OCI-LY7 (cell line): ENCODE results near the gene SPATS2L. TPM values are rescaled to one million over a fixed set of nuclear protein-coding genes. Genes with fewer than 3 reads are reported as not detected.

Experiments used
- BruUV-seq: library from RNA; stranded (reverse); fragments of 400-500 nt; replicated peaks from 2 replicates; lab custom pipeline; 2021; lab: Mats Ljungman, UMichigan
- CTCF ChIA-PET: fragments of 300-600 bp; sonication (Branson Sonifier 250); formaldehyde crosslinking; loops from one replicate; lab custom pipeline; 2022; ENCODE audit warnings: antibody characterized with exemption; ENCODE audit not compliant: unreplicated experiment; lab: Charles Lee
- POLR2A ChIA-PET: fragments of 300-600 bp; sonication (Branson Sonifier 250); formaldehyde crosslinking; loops from one replicate; lab custom pipeline; 2022; ENCODE audit warnings: antibody characterized with exemption; lab: Charles Lee
- DNase-seq: peaks from one replicate; pipeline ENCODE4 v3.0.0-alpha.2; 2015; ENCODE audit warnings: low spot score
- H2AFZ ChIP-seq: fragments of 200-600 bp; sonication (generic), shearing (Covaris generic); 2 replicates; pipeline ENCODE4 v1.6.1; 2014; ENCODE audit warnings: mild to moderate bottlenecking, antibody characterized with exemption, low read length, moderate library complexity
- H3K27ac ChIP-seq: fragments of 200-600 bp; sonication (generic); 2 replicates; pipeline ENCODE4 v1.5.1; 2014; ENCODE audit warnings: mixed run types, low read depth, mild to moderate bottlenecking, moderate library complexity, low read length, inconsistent platforms; ENCODE audit not compliant: poor library complexity, severe bottlenecking
- H3K36me3 ChIP-seq: fragments of 200-600 bp; sonication (generic); 2 replicates; pipeline ENCODE4 v1.6.1; 2014; ENCODE audit warnings: mild to moderate bottlenecking, antibody characterized with exemption, low read length, moderate library complexity, mixed read lengths; ENCODE audit not compliant: insufficient read depth
- H3K4me1 ChIP-seq: fragments of 200-600 bp; sonication (generic); 2 replicates; pipeline ENCODE4 v1.5.1; 2014; ENCODE audit warnings: mild to moderate bottlenecking, low read length; ENCODE audit not compliant: insufficient read depth, poor library complexity, severe bottlenecking
- H3K4me2 ChIP-seq: fragments of 200-600 bp; sonication (generic); 2 replicates; pipeline ENCODE4 v1.6.1; 2014; ENCODE audit warnings: mild to moderate bottlenecking, low read length
- H3K4me3 ChIP-seq: fragments of 200-600 bp; sonication (generic); 2 replicates; pipeline ENCODE4 v1.5.1; 2014; ENCODE audit warnings: mild to moderate bottlenecking, low read depth, low read length; ENCODE audit not compliant: poor library complexity, severe bottlenecking
- H3K79me2 ChIP-seq: fragments of 200-600 bp; sonication (generic); 2 replicates; pipeline ENCODE4 v1.6.1; 2016; ENCODE audit warnings: low read depth, mild to moderate bottlenecking, low read length, moderate library complexity, mixed read lengths; ENCODE audit not compliant: insufficient read depth
- H3K9me2 ChIP-seq: fragments of 200-600 bp; sonication (generic); 2 replicates; pipeline ENCODE4 v1.6.1; 2016; ENCODE audit warnings: mild to moderate bottlenecking, low read length, mixed read lengths; ENCODE audit not compliant: insufficient read depth
- H3K9me3 ChIP-seq: fragments of 200-600 bp; sonication (generic); 2 replicates; pipeline ENCODE4 v1.6.1; 2014; ENCODE audit warnings: mild to moderate bottlenecking, mixed run types, low read length, mixed read lengths
- H4K20me1 ChIP-seq: fragments of 200-600 bp; sonication (generic); 2 replicates; pipeline ENCODE4 v1.6.1; 2014; ENCODE audit warnings: mild to moderate bottlenecking, antibody characterized with exemption, low read length, moderate library complexity, mixed read lengths; ENCODE audit not compliant: insufficient read depth
- CTCF ChIP-seq: fragments of 200-600 bp; sonication (generic); conservative IDR thresholded peaks from 2 replicates; pipeline ENCODE4 v1.5.1; 2014; ENCODE audit warnings: mild to moderate bottlenecking, antibody characterized with exemption, low read length, moderate library complexity, mixed read lengths
- EZH2phosphoT487 ChIP-seq: fragments of 200-600 bp; sonication (generic); IDR thresholded peaks from 2 replicates; pipeline ENCODE4 v1.6.1; 2018; ENCODE audit warnings: low read depth, borderline replicate concordance, mild to moderate bottlenecking, mixed run types, antibody characterized with exemption, low read length, moderate library complexity, mixed read lengths
- intact Hi-C: fragments of 100-400 bp; cut with micrococcal nuclease; formaldehyde crosslinking; loops from one replicate; pipeline ENCODE4 v1.10.0; 2022; ENCODE audit not compliant: unreplicated experiment
- total RNA-seq, 2 experiments: library from RNA; depleted of rRNA in 1 of 2; stranded (reverse); fragments of >200 nt in 1 of 2; shearing (Covaris generic) in 1 of 2; gene quantifications; 2 replicates each; pipeline ENCODE4 v1.2.3, GENCODE V29; 2014 to 2022

SPATS2L gene
- total RNA-seq, 2 experiments from 2014 or later = 3.1 to 5.2 TPM

- Histone ChIP-seq H3K4me2 (no peak overlapping the region), H3K9me3 (no peaks in the 10 kb centered on the region), H2AFZ (no peak overlapping the region), H3K9me2 (no peaks in the 10 kb centered on the region), H3K79me2 (no peaks in the 10 kb centered on the region), H3K4me3 (no peak overlapping the region), H3K4me1 (no peaks in the 10 kb centered on the region), H3K36me3 (no peaks in the 10 kb centered on the region), H3K27ac (no peak overlapping the region), H4K20me1 (no peaks in the 10 kb centered on the region)
- TF ChIP-seq EZH2phosphoT487 = no peak
- TF ChIP-seq CTCF = no peak
- ChIA-PET POLR2A (interaction anchor here (0.6 kb wide), 1 partner anchor 32 kb away, joined by 3 read pairs; no protein-coding TSS in a partner anchor), CTCF (no interaction called here)
- DNase-seq = no peak
- BruUV-seq = no TSS peak
- intact Hi-C loops = no loop called here
Observed at GRCh38 chr2:200272320-200272719, 34.2 kb upstream of the SPATS2L start.

GRCh38 chr2:200274116-200275075, 32.1 kb upstream of the SPATS2L start:
- CTCF ChIA-PET = no interaction called here
- BruUV-seq = no TSS peak
- TF ChIP-seq CTCF (no peak), EZH2phosphoT487 (no peak)

More at GRCh38 chr2:200274116-200275075, 32.1 kb upstream of the SPATS2L start:
- Histone ChIP-seq H4K20me1 (no peaks in the 10 kb centered on the region), H3K9me2 (no peaks in the 10 kb centered on the region), H3K4me2 (no peak overlapping the region), H3K4me3 (no peak overlapping the region), H3K27ac (no peak overlapping the region), H3K4me1 (no peaks in the 10 kb centered on the region), H3K36me3 (no peaks in the 10 kb centered on the region), H2AFZ (no peak overlapping the region), H3K9me3 (no peaks in the 10 kb centered on the region), H3K79me2 (no peaks in the 10 kb centered on the region)
- POLR2A ChIA-PET = interaction anchor here (0.7 to 1.0 kb wide), 3 partner anchors 10 to 49 kb away, joined by 3 to 4 read pairs (median 3); no protein-coding TSS in a partner anchor
- DNase-seq = no peak
- intact Hi-C loops = no loop called here
